GM12872 (cell line): Measurements from ENCODE around the gene CAPN14.
A peak's percentile ranks its signal among the peaks of the same experiment; 100 is the strongest.

Source experiments
- TF ChIP-seq, protein P1 (sequence below): IDR thresholded peaks from 3 replicates; pipeline ENCODE4 v1.5.1; 2011; ENCODE audit warnings: low read depth, mild to moderate bottlenecking, low read length, moderate library complexity; ENCODE audit not compliant: insufficient read depth

Gene CAPN14

DNA sequence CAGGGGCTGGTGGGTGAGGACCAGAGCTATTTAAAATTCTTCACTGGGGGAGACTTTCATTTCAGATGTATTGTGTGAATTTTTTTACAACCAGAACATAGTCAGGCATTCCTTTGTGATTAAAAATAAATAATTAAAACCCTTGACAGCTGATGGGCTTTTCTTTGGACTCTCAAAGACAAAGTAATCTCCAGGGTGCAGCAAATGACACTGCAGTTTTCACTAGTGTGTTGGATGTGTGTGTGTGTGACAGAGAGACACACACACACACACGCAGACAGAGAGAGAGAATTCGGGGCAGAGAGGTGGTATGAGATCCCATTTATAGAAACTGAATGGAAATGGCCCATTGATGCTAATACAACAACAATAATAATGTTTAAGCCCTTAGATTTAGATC lies 68.8 kb downstream of the CAPN14 start:
- TF ChIP-seq, protein P1, sequence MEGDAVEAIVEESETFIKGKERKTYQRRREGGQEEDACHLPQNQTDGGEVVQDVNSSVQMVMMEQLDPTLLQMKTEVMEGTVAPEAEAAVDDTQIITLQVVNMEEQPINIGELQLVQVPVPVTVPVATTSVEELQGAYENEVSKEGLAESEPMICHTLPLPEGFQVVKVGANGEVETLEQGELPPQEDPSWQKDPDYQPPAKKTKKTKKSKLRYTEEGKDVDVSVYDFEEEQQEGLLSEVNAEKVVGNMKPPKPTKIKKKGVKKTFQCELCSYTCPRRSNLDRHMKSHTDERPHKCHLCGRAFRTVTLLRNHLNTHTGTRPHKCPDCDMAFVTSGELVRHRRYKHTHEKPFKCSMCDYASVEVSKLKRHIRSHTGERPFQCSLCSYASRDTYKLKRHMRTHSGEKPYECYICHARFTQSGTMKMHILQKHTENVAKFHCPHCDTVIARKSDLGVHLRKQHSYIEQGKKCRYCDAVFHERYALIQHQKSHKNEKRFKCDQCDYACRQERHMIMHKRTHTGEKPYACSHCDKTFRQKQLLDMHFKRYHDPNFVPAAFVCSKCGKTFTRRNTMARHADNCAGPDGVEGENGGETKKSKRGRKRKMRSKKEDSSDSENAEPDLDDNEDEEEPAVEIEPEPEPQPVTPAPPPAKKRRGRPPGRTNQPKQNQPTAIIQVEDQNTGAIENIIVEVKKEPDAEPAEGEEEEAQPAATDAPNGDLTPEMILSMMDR, result no peak

DNA sequence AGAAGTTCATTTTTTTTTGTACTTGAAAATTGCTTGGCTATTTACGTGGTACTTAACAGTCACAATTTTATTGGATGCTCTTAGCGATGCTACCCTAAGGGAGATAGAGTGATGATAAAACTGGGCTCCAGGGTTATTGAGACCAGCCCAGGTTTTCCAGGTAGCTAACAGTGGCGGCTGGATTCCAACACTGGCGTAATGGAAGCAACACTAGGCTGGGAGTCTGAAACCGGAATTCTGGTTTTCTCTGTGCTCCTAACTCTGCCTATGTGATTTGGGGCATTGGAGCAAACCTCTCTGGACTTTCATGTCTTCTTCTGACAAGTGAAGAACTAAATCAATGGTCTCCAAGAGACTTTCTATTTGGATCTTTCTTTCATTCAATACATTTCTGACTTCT lies 69.7 kb downstream of the CAPN14 start:
- TF ChIP-seq, protein P1, result no peak

DNA sequence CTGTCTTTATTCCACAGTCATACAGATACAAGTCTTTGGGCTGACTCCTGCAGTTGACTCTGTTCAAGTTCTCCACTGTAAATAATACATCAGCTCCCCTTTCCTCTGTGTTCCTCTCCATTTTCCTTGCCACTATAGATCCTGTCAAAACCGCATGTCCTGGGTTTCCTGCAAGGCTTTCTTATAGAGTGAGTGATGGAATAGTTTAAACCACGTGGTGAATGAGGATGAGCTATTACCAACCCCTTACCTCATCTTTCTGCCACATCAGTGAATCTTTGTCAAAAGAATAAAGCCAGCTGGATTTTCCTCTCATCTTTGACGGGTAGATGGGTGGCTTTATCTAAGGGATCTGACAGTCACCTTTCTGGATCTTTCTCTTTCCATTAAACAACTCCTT lies 75.2 kb downstream of the CAPN14 start:
- TF ChIP-seq, protein P1, result no peak

DNA sequence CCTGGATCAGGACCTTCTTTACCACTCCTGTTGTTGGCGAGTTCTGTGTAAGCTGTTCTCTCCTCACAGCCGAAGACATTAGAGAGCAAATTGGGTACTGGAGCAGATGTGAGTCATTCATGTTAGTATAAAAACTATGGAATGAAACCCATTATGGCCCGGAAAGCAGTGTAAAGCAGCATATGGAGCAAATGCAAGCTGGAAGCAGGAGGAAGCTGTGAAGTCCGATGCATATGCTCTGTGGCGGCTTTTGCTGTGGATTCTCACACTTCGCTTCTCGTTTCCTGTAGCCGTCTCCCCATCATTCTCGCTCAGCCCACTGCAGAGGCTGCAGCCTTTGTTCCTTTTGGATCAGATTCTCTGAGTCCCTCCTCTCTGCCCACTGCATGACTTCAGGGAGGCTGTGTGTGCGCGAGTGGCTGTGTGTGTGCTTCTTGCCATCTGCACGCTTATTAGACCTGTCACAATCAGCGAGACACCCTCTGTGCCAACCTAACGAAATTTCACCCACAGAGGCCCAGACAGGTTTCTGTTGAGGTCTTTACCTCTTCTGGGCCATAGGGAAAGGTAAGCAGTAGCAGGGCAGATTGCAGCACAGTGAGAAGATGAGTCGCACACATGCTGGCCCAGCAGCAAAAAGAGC lies 75.8 kb downstream of the CAPN14 start:
- TF ChIP-seq, protein P1, result no peak

DNA sequence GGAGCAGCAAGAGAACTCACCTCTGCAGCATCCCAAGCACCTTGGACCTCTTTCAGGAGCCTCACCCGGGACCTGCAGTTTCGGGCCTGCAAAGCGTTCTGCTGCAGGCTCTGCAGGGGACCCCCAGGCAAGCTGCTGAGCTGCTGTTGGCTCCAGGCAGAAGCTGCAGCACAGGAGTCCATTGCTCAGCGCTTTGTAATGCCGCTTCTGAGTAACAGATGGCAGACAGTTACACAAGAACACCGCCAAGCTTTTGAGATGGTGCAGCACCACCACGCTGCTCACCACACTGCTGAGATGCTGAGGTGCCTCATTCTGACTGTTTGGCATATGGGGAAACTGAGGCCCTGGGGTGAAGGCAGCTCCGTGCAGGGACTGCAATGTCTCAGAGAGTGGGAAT lies 77.2 kb downstream of the CAPN14 start:
- TF ChIP-seq, protein P1, result no peak

DNA sequence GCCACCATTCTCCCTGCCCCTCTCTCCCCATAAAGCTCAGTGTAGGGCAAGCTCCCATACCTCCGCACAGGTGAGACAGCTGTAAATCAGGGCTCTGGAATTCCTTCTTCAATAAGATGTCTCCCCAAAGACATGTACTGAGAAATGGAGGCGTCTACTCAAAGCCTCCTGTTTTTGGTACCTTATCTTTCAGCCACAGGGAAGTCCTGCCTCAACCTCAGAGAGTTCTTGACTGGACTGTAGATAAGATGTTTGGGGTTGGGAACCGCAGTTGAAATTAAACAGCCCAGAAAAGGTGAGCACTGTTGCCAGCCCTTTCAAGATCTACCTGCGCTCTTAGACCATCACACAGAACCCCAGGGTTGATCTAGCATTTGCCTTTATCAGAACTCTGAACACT lies 77.6 kb downstream of the CAPN14 start:
- TF ChIP-seq, protein P1, result no peak

DNA sequence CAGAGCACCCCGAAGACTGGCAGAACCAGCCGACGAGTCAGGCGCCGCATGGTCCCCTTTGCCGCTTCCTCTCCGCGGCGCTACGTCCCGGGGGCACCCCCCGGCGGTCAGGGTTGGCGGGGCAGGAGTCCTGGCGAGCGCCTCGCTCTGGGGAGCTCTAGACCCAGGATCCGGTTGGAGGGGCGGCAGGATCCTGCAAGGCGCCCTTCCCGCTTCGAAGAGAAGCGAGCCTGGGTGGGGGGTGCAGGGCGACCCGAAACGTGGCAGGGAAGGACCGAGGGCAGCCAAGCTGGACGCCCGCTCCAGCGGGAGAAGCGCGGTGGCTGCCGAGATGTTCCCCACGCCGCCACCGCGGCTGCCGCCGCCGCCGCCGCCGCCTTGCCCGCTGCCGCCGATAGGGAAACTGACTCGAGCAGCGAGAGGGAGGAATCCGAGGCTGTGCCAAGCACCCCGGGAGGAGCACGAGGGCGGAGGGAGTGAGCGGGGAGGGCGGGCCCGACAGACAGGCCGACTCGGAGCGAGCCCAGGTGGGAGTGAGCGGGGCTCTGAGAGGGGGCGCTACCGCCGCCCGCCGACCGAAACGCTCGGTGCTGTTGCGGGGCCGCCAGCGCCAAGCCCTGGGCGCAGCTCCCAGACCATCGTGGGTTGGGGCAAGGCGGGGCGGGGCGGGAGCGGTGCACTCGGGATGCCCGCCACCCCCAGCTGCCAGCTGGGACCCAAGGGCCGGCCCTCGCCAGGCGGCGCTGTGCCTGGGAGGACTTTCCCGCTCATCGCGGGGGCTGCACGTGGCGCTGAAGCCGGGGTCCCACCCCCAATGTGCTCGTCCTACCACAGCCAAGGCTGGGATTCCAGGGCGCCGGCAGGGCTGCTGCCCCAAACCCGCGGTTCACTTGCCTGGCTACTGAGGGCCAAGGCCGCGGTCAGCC lies 79.0 kb downstream of the CAPN14 start, which contains the start of gene GALNT14:
Gene GALNT14 (minus strand): TSS at position 404 of the 926 bp plus-strand sequence. CDS start 354 bp downstream, at position 50.
- TF ChIP-seq, protein P1, result peak; percentile 37; the same call in 2 of the 3 replicates
